ENCODE measurements around the gene PTPA. TPM values are rescaled to one million over a fixed set of nuclear protein-coding genes. Genes with fewer than 3 reads are reported as not detected.
A peak's percentile ranks its signal among the peaks of the same experiment; 100 is the strongest.

Gene PTPA
- total RNA-seq, 1 experiment from 2014 or later: 76.2 TPM

DNA sequence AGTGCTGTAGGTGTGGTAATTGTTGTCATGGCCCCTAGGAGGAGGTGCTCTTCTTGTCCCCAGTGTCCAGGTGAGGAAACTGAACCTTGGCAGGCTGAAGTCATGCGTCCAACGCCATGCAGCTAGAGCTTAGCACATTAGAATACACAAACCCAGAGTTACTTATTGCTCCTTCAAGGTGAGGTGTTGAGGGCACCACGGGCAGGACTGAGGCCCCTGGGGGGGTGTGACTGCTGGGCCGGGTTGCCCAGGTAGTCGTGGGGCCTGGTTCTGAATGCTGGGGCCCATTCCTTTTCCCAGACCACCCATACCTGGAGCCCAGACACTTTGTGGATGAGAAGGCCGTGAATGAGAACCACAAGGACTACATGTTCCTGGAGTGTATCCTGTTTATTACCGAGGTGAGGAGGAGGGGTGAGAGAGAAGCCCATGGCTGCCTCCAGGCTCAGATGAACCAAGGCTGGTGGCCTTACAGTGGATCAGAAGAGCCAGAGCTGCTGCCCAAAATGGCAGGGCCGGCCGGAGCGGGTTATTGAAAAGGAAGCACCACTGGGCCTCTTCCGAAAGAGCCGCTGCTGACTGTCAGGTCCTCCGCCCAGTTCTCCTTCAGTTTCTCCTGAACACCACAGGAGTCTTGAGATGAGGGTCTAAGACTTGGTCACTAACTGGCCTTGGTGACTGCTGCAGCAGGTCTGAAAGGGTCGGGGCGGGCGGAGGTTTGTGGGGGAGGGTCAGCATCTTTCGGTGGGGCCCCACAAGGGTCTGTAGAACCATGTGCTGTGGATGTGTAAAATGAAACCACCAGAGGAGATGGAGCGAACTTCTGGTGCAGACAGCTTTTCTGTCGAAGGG, 26.3 kb downstream of the PTPA start:
- CTCF ChIA-PET: interaction anchor here (1.1 to 1.5 kb wide), 2 partner anchors 197 to 471 kb away, joined by 3 to 4 read pairs; no protein-coding TSS in a partner anchor

GRCh38 chr9:129138144-129138462, 26.9 kb downstream of the PTPA start:
- no TSS peak for BruUV-seq (replicated peaks)
- CTCF ChIA-PET: interaction anchor here (1.4 to 3.1 kb wide), 3 partner anchors 470 to 488 kb away, joined by 4 to 16 read pairs (median 4); partner anchors contain the start of gene NTMT1
- H3K36me3 Mint-ChIP-seq (ENCODE audit: insufficient read depth, unreplicated experiment): peaks cover 36% of the 10 kb centered on the region
- H3K9me3 Mint-ChIP-seq (ENCODE audit: low read depth, unreplicated experiment): no peaks in the 10 kb centered on the region
- no peak overlapping the region for H3K27ac Mint-ChIP-seq (ENCODE audit: unreplicated experiment)
- H3K27me3 Mint-ChIP-seq (ENCODE audit: unreplicated experiment): no peaks in the 10 kb centered on the region
- H3K4me3 Mint-ChIP-seq (ENCODE audit: low read depth, unreplicated experiment): no peak overlapping the region
- peaks cover 15% of the 10 kb centered on the region for H3K4me1 Mint-ChIP-seq (ENCODE audit: low read depth, unreplicated experiment)
- no peak for TF ChIP-seq CTCF (IDR thresholded peaks at IDR 0.05; ENCODE audit: unreplicated experiment)
- intact Hi-C loops (cut with micrococcal nuclease; ENCODE audit: unreplicated experiment): loop anchor here (2.0 to 10.0 kb wide), 2 partner anchors 479 to 637 kb away; no protein-coding TSS in a partner anchor
- no peak for DNase-seq

More for the DNA sequence above, 26.3 kb downstream of the PTPA start:
- no peak for DNase-seq
- Mint-ChIP-seq H3K4me3 (ENCODE audit: low read depth, unreplicated experiment) (no peak overlapping the region), H3K27ac (ENCODE audit: unreplicated experiment) (no peak overlapping the region), H3K36me3 (ENCODE audit: insufficient read depth, unreplicated experiment) (peaks cover 34% of the 10 kb centered on the region), H3K27me3 (ENCODE audit: unreplicated experiment) (no peaks in the 10 kb centered on the region), H3K4me1 (ENCODE audit: low read depth, unreplicated experiment) (peaks cover 12% of the 10 kb centered on the region), H3K9me3 (ENCODE audit: low read depth, unreplicated experiment) (no peaks in the 10 kb centered on the region)
- intact Hi-C loops (cut with micrococcal nuclease; ENCODE audit: unreplicated experiment): loop anchor here (2.0 to 10.0 kb wide), 2 partner anchors 479 to 637 kb away; no protein-coding TSS in a partner anchor
- TF ChIP-seq CTCF (IDR thresholded peaks at IDR 0.05; ENCODE audit: unreplicated experiment): no peak
- no TSS peak for BruUV-seq (replicated peaks)

- no peak for TF ChIP-seq CTCF (IDR thresholded peaks at IDR 0.05; ENCODE audit: unreplicated experiment)
- no peaks in the 10 kb centered on the region for H3K27me3 Mint-ChIP-seq (ENCODE audit: unreplicated experiment)
- no TSS peak for BruUV-seq (replicated peaks)
- peak overlapping the region; percentile 71 for H3K4me3 Mint-ChIP-seq (ENCODE audit: low read depth, unreplicated experiment)
- intact Hi-C loops (cut with micrococcal nuclease; ENCODE audit: unreplicated experiment): loop anchor here (1.0 to 10.0 kb wide), 3 partner anchors 478 to 636 kb away; no protein-coding TSS in a partner anchor
- peaks cover 40% of the 10 kb centered on the region for H3K36me3 Mint-ChIP-seq (ENCODE audit: insufficient read depth, unreplicated experiment)
- peaks cover 20% of the 10 kb centered on the region for H3K4me1 Mint-ChIP-seq (ENCODE audit: low read depth, unreplicated experiment)
- no peak for DNase-seq
- no peaks in the 10 kb centered on the region for H3K9me3 Mint-ChIP-seq (ENCODE audit: low read depth, unreplicated experiment)
- CTCF ChIA-PET: interaction anchor here (0.6 to 3.1 kb wide), 7 partner anchors 36 to 588 kb away, joined by 3 to 19 read pairs (median 4); partner anchors contain the start of gene NTMT1
- peak overlapping the region; percentile 97 for H3K27ac Mint-ChIP-seq (ENCODE audit: unreplicated experiment)
These were observed 27.4 kb downstream of the PTPA start for GRCh38 chr9:129138476-129139232.

GRCh38 chr9:129139233-129139992, 28.2 kb downstream of the PTPA start:
- Mint-ChIP-seq H3K27ac (ENCODE audit: unreplicated experiment) (peak overlapping the region; percentile 97), H3K4me3 (ENCODE audit: low read depth, unreplicated experiment) (peak overlapping the region; percentile 71), H3K27me3 (ENCODE audit: unreplicated experiment) (no peaks in the 10 kb centered on the region), H3K36me3 (ENCODE audit: insufficient read depth, unreplicated experiment) (peaks cover 48% of the 10 kb centered on the region), H3K4me1 (ENCODE audit: low read depth, unreplicated experiment) (peaks cover 25% of the 10 kb centered on the region), H3K9me3 (ENCODE audit: low read depth, unreplicated experiment) (no peaks in the 10 kb centered on the region)
- BruUV-seq (replicated peaks): no TSS peak
- peak; percentile 80 for TF ChIP-seq CTCF (IDR thresholded peaks at IDR 0.05; ENCODE audit: unreplicated experiment)
- intact Hi-C loops (cut with micrococcal nuclease; ENCODE audit: unreplicated experiment): loop anchor here (1.0 to 10.0 kb wide), 3 partner anchors 477 to 635 kb away; no protein-coding TSS in a partner anchor
- peak; percentile 75 for DNase-seq
- CTCF ChIA-PET: interaction anchor here (0.6 to 3.1 kb wide), 16 partner anchors 8 to 587 kb away, joined by 3 to 19 read pairs (median 4); partner anchors contain the start of genes IER5L and NTMT1

All from Calu3 (cell line).